ENCODE results near the gene GGA2.
"Not testable (repeated sequence)": the region's sequence is repeated elsewhere in the genome, so short reads cannot be mapped to it uniquely, and the experiment has no call there.

Gene GGA2
- total RNA-seq: 71.8 to 146 reads per million in 2 experiments

GRCh38 chr16:23510164-23510914 is at the start of gene GGA2:
GGA2 (minus strand) TSS chr16:23510494; CDS start chr16:23510411, 83 bp downstream.
- peak; percentile 69 for DNase-seq (ENCODE audit: low read depth)

DNA sequence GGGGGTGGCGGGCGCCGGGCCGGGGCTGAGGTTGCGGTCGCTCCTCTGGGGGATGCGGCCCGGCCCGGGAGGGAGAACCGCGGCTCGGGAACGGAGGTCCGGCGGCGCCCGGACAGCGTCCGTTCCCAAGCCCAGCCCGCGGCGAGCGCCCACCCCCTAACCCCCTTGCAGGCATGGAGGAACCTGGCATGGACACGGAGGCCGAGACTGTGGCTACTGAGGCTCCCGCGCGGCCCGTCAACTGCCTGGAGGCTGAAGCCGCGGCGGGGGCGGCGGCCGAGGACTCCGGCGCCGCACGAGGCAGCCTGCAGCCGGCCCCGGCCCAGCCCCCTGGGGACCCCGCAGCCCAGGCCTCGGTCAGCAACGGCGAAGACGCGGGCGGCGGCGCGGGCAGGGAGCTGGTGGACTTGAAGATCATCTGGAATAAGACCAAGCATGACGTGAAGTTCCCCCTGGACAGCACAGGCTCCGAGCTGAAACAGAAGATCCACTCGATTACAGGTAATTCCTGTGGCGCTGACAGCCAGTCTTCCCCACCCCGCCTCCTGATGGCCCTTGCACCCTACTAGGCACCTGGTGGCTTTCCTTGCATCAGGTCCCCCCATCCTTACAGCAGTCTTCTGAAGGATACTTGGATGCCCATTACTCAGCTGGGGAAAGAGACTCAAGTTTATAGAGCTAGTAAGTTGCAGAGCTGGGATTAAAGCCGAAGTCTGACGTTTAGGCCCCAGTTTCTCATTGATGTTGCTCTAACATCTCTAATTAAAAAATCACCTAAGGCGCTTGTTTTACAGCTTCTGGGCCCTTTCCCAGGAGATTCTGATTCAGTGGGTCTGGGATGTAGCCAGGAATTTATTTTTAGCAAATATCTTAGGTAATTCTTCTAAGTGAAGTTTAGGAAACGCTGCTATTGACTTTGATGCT is 47.7 kb upstream of the GGA2 start:
- DNase-seq (ENCODE audit: low read depth): peak; percentile 1

GRCh38 chr16:23556881-23557778 is 46.8 kb upstream of the GGA2 start, which contains the start of the genes EARS2 and UBFD1:
EARS2 (minus strand) TSS chr16:23557350; CDS start chr16:23557343, 7 bp downstream.
UBFD1 (plus strand) TSS chr16:23557727; CDS start chr16:23557743, 16 bp downstream.
- peak; percentile 89 for DNase-seq (ENCODE audit: low read depth)

DNA sequence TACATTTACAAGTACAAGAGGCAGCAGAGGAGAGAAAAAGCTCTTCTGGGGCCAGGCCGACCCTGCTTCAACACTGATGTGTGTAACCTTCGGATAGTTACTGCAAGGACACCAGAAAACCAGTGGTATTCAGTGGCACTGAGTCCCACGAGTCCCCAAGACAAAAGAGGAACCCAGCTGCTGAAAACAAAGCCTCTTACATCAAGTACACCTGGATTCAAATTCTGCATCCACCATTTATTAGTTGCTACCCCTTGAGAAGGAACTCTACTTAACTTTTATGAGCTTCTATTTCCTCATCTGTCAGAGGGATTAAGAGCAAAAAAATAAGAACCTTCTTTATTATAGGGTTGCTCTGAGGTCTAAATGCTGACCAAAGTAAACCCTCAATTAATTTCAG is 44.2 kb upstream of the GGA2 start:
- no peak for DNase-seq (ENCODE audit: low read depth)

DNA sequence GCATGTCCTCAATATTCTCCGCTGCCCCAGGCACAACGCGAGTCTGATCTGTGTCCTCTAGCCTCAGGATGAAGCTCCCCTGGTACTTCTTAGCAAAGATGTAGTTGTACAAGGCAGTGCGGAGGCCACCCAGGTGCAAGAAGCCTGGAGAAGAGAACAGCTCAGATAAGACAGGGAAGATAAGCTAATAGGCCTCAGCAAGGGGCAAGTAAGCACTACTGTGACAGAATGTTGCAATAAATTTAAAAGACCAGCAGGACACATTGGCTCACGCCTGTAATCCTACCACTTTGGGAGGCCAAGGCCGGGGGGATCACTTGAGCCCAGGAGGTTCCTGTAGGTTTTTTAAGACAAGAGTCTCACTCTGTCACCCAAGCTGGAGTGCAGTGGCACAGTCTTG is 41.9 kb upstream of the GGA2 start:
- no peak for DNase-seq (ENCODE audit: low read depth)

- no peak for DNase-seq (ENCODE audit: low read depth)
Measured at GRCh38 chr16:23549938-23550337, 39.6 kb upstream of the GGA2 start.

GRCh38 chr16:23544436-23544835 is 34.1 kb upstream of the GGA2 start:
- no peak for DNase-seq (ENCODE audit: low read depth)

GRCh38 chr16:23540817-23541178 is 30.5 kb upstream of the GGA2 start:
- DNase-seq (ENCODE audit: low read depth): not testable (repeated sequence)

- DNase-seq (ENCODE audit: low read depth): no peak
Measured at GRCh38 chr16:23539984-23540816, 29.9 kb upstream of the GGA2 start.

DNA sequence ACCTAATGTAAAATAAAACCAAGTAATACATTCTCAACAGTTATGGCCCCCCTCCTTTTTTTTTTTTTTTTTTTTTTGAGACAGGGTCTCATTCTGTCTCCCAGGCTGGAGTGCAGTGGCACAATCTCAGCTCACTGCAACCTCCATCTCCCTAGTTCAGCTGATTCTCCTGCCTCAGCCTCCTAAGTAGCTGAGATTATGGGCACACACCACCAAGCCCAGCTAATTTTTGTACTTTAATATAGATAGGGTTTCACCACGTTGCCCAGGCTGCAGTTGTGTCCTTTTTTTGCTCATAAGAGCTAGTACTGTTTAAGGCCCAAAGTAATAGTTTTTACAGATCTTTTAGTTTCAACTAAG is 28.6 kb upstream of the GGA2 start:
- DNase-seq (ENCODE audit: low read depth): no peak

DNA sequence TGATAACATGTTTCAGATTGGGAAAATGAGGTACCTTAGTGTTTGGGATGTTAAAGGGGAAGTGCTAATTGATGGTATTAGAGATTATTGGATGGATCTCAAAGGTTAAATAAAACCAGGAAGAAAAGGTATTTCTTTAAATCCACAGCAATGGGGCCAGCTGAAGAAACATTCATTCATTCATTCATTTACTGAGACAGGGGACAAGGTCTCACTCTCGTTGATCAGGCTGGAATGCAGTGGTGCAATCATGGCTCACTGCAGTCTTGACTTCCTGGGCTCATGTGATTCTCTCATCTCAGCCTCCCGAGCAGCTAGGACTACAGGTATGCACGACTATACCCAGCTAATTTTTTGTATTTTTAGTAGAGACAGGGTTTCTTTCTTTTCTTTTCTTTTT is 27.1 kb upstream of the GGA2 start:
- DNase-seq (ENCODE audit: low read depth): no peak

- DNase-seq (ENCODE audit: low read depth): no peak
Measured at GRCh38 chr16:23535901-23536300, 25.6 kb upstream of the GGA2 start.

GRCh38 chr16:23534868-23535860 is 24.9 kb upstream of the GGA2 start:
- no peak for DNase-seq (ENCODE audit: low read depth)

GRCh38 chr16:23532448-23532847 is 22.2 kb upstream of the GGA2 start:
- no peak for DNase-seq (ENCODE audit: low read depth)

DNA sequence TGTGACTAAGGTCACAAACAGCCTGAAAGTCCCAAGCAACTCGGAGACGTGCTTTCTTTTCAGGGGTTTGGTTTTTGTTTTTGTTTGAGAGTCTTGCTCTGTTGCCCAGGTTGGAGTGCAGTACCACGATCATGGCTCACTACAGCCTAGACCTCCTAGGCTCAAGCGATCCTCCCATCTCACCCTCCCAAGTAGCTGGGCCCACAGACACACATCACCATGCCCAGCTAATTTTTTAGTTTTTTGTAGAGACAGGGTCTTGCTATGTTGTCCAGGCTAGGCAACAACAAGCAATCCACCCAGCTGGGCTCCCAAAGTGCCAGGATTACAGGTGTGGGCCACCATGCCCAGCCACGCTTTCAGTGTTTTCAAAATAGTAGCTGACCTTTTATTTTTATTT is 19.8 kb upstream of the GGA2 start:
- no peak for DNase-seq (ENCODE audit: low read depth)

DNA sequence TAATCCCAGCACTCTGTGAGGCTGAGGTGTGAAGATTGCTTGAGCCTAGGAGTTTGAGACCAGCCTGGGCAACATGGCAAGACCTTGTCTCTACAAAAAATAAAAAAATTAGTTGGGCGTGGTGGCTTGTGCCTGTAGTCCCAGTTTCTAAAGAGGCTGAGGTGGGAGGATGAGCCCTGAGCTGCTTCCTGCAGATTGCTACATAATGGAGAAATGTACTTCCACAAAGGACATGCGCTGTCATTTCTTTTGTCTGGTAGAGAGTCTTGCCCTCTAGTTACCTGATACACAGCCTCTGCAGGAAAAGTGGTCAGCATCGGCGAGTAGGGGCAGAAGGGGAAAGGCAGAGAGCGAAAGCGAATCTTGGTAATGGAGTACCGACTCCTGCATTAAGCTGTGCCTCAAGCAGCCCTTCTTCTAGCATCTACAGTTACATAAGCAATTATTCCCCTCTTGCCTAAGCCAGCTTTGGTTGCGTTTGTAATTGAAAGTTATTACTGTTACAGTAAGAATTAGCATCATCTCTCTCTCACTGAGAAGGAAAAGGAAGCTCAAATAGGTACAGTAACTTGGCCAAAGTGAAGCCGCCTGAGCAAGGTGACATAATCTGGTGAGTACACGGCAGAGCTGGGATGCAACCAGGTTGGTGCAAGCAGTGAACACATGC is 18.5 kb upstream of the GGA2 start:
- no peak for DNase-seq (ENCODE audit: low read depth)

GRCh38 chr16:23527961-23528643 is 17.8 kb upstream of the GGA2 start:
- no peak for DNase-seq (ENCODE audit: low read depth)

DNA sequence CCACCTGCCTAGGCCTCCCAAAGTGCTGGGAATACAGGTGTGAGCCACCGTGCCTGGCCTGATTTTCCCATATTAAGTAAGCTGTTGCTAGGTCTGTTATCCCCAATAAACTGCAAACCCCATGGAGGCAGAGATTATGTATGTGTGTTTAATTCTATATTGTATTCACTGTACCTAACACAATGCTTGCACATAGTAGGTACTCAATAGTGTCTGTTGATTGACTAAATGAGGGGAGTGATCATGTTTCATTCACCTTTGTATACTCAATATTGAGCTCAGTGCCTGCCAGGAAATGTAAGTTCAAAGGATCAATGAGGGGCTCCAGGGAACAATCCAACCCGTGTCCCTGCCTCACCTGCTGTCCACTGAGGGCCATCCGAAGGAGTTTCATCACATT is 14.6 kb upstream of the GGA2 start:
- no peak for DNase-seq (ENCODE audit: low read depth)
